Stomach (tissue), 4 donors: ENCODE data around the gene ABTB2.

Experiments used
- EP300 ChIP-seq: sonication (generic); formaldehyde crosslinking; IDR thresholded peaks from one replicate; pipeline ENCODE4 v1.6.1; 2017; ENCODE audit warnings: antibody characterized with exemption
- POLR2A ChIP-seq, 4 donors: fragments of 450-650 bp; IDR thresholded peaks; one replicate each; pipeline ENCODE4 v1.6.1; 2016; ENCODE audit warnings: antibody characterized with exemption in 4 of 4, control low read depth in 2 of 4, mild to moderate bottlenecking in 1 of 4, moderate library complexity in 1 of 4
- POLR2AphosphoS5 ChIP-seq, 3 donors: sonication (generic); formaldehyde crosslinking; IDR thresholded peaks; one replicate each; pipeline ENCODE4 v1.6.1; 2016; ENCODE audit warnings: antibody characterized with exemption in 3 of 3
- TF ChIP-seq, protein P1 (sequence below), 7 experiments: fragments of 450-650 bp in 4 of 7; fragments of 200-600 bp in 3 of 7; sonication (generic) in 3 of 7; IDR thresholded peaks; one replicate each; pipeline ENCODE4 v1.5.1; 2016 to 2019; ENCODE audit warnings: antibody characterized with exemption in 7 of 7, control low read depth in 2 of 7, mild to moderate bottlenecking in 1 of 7

DNA sequence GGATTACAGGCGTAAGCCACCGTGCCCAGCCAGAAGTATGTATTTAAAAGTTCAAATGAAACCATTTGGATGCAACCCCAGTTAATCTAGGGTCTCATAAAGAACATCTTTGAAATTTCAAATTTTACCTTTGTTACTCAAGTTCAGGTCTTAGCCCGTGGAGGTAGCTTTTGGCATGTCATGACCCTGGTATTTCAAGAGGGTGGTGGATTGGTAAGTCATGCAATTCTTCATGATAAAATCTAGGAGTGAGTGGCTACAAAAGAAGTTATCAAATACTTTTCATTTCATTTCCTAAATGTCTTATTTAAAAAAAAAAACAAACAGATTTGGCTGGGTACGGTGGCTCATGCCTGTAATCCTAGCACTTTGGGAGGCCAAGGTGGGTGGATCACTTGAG, 80.6 kb downstream of the ABTB2 start:
- TF ChIP-seq, protein P1, sequence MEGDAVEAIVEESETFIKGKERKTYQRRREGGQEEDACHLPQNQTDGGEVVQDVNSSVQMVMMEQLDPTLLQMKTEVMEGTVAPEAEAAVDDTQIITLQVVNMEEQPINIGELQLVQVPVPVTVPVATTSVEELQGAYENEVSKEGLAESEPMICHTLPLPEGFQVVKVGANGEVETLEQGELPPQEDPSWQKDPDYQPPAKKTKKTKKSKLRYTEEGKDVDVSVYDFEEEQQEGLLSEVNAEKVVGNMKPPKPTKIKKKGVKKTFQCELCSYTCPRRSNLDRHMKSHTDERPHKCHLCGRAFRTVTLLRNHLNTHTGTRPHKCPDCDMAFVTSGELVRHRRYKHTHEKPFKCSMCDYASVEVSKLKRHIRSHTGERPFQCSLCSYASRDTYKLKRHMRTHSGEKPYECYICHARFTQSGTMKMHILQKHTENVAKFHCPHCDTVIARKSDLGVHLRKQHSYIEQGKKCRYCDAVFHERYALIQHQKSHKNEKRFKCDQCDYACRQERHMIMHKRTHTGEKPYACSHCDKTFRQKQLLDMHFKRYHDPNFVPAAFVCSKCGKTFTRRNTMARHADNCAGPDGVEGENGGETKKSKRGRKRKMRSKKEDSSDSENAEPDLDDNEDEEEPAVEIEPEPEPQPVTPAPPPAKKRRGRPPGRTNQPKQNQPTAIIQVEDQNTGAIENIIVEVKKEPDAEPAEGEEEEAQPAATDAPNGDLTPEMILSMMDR (IDR thresholded peaks at IDR 0.05), result no peak
- TF ChIP-seq POLR2A (IDR thresholded peaks at IDR 0.05) (no peak), POLR2AphosphoS5 (IDR thresholded peaks at IDR 0.05) (no peak), EP300 (no peak)
